GM18909 (cell line): ENCODE data around the gene ARHGAP26.
A peak's percentile ranks its signal among the peaks of the same experiment; 100 is the strongest.
"Not testable (repeated sequence)": the region's sequence is repeated elsewhere in the genome, so short reads cannot be mapped to it uniquely, and the experiment has no call there.

ENCODE experiments used
- ATAC-seq: cut with Tn5 transposase; IDR thresholded peaks from one replicate; pipeline ENCODE4 v1.9.1; 2021; ENCODE audit warnings: mild to moderate bottlenecking; ENCODE audit not compliant: unreplicated experiment, poor library complexity

ARHGAP26 gene

DNA sequence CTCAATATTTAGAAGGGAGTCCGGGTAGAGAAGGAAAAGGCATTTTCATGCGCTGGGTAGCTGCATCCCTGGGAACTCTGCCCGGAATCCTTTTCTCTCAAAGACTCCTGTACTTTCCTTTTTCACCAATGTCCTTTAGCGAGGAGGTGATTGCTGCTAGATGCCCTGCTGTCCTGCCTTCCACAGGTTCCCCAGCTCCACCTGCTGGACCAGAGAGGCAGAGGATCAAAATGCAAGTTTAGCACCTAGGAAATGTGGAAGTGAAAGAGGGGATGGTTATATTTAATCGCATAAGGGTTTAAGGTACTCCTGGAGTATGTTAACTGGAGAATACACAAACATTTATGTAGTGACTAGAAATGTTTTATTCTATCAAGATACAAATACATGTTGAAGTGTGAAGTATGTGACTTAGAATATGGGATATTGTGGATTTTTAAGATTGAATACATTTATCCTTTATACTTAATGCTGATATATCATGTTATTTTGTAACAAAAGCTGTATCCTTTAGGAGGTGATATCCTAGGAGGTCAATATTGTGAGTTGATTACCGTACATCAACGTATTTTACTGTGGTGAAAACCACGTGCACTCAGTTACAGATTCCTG, 145.7 kb downstream of the ARHGAP26 start:
- ATAC-seq, result peak; percentile 84

DNA sequence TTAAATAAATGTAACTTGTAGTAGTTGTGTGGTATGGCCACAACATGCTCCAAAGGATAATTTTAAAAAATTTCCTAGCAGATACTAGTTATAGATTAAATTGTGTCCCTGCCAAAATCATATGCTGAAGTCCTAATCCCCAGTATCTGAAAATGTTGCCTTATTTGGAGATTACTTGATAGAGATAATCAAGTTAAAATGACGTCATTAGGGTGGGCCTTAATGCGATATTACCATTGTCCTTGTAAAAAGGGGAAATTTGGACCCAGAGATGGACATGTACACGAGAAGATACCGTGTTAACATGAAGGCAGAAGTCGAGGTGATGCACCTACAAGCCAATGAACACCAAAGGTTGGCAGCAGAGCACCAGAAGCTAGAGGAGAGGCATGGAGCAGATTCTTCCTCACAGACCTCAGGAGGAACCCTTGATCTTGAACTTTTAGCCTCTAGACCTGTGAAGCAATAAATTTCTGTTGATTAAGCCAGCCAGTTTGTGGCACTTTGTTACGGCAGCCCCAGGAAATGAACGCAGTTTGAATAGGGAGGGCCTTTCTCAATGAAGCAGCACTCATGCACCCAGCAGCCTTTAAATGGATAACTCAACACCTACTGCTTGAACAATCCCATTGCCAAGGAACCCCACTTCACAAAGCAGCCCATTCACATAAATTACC, 148.9 kb downstream of the ARHGAP26 start:
- ATAC-seq, result no peak

DNA sequence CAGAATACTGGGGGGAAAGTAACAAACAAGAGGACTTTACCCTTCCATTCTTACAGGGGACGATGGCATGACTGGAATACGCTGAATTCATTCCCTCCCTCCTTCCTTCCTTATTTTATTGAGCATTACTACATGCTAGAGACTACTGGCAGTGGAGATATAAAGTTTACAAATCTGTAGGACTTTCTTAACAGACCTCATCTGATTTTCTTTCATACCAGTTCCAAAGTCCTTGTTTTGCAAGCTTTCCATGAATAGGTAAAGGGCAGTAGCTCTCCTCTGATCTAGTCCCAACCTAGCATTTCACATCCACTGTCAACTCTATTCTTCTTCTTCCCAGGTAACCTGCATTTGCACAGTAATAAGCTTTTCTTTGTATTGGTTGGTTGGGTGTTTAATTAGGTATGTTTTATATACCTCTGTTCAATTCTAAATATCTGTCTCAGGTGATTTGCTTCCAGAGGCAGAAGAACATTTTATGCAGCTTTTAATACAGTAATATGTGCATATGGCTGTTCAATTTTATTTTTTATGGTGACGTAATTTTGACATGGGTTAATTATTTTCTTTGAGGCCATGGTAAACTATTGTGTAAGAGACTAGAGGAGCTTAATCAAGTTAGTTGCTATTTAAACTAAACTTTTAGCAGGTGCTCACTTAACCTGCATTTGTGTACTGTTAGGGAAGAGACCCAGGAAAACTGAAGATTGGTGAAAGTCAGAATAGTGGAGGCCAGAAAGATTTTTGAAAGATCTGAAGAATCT, 150.9 kb downstream of the ARHGAP26 start:
- ATAC-seq, result no peak

DNA sequence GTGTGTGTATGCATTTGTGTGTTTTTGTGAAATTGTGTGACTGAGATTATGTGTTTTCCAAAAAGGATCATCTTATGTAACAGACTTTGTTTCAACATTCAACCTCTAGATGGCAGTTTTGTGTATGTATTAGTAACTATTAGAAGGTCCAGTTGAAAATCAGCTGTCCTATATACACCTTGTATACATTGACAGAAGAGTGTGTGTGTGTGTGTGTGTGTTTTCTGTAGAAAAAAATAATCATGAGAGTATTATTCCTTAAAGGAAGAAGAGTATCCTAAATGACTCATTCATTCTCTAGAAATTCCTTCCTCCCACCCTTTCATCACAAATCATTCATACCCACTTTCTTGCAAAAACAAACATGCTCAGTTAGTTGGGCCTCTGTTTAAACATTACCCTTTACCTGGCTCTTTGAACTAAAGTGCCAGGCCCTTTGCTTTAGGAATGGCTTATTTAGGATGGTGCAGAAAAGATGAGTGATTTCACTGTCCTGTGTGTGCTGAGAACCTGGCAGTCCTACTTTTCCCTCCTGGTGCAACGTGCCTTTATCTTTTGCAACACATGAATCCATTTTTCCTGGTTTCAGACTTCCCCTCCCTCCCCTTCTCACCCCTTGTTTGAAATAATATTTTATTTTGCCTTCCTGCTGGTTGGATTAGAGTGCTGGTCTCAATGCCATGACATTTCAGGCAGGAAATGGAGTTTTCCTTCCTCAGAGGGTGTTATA, 152.2 kb downstream of the ARHGAP26 start:
- ATAC-seq, result peak; percentile 74

DNA sequence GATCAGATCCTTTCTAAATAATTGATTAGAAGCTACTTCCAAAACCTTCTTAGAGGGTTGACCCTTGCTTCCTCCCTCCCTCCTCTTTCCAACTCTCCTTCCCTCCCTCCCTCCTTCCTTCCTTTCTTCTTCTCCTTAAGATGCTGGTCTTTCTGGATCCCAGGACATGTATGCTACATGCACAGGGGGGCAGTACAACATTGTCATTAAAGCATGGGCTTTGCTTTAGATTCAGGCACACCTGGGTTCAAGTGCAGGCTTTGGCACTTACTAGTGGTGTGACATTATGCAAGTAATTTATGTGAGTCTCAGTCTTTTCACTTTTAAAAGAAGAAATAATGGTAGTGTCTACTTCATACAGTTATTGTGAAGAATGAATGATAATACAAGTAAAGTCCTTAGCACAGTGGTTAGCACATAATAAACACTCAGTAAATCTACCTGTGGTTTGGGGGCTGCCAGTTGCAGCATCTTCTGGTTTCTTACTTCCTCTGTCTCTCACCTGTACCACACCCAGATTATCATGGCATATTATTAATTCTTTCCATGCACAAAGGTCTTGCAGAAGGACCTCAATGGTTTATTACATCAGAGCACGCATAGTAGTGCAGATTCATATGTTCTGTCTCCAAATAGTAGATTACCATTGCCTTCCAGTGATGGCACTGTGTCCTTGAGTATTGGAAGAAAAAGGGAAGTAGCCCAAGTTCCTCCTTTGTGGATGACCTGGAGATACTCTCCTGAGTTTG, 154.1 kb downstream of the ARHGAP26 start:
- no peak for ATAC-seq

DNA sequence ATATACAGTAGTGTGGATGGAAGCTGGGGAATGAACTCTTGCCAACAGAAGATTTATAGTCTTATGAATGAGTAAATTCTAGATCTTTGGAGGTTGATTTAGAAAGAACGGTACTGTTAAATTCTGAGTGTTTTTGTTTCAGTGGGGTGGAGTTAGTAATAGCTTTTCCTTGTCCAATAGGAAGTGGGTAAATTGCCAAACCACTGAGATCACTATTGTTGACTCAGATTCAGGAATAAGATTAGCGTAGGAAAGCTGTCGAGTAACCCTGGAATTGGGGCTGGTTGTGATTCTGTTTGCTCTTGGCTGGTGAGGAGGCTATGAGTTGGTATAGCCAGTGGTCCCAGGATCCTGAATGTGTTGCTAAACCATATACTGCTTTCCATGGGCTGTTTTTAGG, 155.6 kb downstream of the ARHGAP26 start:
- ATAC-seq, result no peak

DNA sequence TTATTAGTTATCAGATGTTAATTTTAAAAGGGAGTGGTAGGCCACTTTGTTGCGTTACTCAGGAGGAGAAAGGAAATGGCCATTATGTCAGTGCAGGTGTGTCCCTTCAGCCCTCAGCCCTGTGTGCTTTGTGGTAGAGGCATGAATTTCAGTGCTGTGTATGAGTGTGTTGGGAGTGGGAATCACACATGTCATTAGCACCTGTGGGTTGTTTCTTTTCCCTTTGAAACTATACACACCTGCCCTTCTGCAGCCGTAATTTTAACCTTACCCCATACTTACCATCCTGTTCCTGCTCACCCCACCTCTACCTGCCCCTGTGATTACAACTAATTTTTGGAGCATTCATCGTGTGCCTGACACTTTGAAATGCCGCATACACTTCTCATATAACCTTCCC, 156.4 kb downstream of the ARHGAP26 start:
- ATAC-seq, result no peak

DNA sequence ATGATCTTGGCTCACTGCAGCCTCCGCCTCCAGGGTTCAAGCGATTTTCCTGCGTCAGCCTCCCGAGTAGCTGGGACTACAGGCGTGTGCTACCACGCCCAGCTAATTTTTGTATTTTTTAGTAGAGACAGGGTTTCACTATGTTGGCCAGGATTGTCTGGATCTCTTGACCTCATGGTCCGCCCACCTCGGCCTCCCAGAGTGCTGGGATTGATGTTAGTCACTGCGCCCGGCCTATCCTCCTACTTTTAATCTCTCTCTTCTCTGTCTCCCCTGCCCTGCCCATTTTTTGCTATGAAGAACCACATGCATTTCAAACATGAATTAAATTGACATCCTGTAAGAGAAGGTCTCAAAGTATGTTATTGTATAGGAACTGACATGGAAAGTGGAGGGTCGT, 158.8 kb downstream of the ARHGAP26 start:
- ATAC-seq, result not testable (repeated sequence)

DNA sequence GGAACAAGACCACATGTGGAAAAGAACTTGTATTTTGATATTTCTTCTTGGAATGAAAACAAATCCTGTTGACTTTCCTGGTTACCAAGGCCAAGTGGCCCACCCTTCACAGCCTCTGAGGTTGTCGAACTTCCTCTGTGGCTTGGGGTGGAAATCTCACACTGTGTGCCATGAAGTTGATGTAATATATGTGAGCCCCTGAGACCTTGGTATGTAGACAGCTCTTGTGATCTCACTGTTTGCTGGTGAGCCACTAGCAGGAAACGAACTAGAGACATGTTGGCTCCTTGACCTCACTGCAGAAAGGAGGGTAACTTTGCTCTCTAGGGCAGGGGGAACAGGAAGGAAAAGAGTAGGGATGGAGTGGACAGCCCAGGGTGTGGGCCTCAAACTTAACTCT, 159.4 kb downstream of the ARHGAP26 start:
- ATAC-seq, result no peak

DNA sequence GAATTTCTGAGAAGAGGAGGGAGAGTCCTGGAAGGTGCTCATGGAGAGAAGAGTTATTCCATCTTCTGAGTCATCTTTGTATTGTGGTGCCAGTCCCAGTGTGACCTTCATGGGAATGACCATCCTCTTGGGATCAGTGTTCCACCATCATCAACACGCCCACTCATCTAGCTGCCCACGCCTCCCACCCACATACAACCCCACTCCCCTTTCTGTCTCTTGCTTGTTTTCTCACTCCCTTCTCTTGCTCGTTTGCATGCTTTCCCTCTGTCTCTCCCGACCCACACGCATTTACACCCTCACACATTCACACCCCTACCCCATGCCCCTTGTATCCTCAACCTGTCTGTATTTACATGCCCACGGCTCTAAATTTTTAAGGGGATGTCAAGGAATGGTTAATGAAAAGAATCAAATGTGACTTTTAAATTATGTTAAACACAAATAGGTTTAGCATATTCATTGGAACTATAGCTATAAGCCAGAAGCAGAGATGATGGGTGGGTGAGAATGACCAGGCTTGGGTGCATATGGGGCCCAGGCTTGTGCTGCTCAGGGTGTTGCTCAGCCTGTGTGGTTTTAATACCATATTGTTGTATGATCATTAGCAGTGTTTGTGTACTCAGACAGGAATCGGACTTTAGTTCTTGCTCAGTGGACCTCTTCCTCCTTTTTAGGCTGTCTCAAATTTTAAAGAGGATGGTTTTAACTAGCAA, 160.4 kb downstream of the ARHGAP26 start:
- ATAC-seq, result no peak

DNA sequence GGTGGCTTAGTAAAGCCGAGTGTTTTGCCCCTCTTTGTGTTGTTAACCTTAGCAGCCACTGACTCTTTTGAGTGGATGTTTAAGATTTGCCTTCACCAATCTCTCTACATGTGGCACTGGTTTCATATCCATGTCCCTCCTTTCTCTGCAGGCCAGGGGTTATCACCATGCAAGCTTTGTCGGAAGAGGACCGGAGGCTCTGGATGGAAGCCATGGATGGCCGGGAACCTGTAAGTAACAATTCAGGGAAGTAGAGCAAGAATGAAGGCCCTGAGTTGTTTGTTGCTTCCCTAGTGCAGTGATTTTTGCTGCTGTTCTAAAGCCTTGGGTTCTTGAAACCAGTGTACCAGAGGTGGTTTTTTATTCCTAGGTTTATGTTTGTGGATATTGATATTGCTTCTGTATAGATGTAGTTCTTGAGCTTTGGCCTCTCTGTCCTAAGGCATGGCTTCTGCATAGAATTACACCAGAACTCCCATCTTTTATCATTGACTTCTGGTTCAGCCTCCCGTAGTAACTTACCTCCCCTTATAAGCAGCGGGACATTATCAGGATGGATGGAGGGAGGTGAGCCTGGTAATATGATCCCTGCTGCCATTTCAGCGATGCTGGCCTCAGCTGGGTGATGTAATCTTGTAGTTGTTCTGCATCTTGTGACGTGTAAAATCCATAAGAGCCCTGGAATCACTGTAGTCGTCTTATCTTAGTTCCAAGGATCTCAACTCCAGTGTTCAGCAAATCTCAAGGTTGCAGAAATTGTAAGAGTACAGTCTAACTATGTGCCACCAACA, 161.9 kb downstream of the ARHGAP26 start:
- ATAC-seq, result no peak

DNA sequence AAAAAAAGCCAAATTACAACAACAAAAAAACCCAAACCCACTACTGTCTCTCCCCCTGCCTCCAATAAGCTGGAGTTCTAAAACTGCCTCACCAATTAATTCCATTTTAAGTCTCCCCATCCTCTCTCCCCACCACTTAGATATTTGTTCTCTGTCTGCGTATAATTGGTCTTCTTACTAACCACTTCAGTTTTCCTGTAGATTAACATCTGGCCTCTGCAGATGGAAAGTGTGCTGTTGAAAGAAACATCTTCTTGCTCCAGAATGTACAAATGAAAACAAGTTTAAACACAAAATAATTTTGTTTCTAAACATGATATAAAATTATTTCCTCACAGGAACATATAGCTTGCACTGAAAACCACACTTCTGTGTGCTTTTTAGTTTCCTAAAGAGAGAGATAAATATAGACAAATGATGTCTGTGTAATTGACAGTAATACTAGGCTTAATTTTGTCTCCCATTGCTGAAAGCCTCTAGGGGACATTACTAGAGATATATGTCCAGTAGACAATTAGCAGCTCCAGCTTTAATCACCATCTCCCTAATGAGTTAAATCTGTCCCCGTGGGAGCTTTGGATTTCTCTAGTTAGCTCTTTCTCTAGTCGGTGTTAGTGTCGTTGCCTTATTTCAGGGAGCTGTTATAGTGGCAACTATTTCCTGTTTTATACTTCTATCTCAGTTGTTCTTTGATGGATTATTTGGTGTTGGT, 164.0 kb downstream of the ARHGAP26 start:
- no peak for ATAC-seq

DNA sequence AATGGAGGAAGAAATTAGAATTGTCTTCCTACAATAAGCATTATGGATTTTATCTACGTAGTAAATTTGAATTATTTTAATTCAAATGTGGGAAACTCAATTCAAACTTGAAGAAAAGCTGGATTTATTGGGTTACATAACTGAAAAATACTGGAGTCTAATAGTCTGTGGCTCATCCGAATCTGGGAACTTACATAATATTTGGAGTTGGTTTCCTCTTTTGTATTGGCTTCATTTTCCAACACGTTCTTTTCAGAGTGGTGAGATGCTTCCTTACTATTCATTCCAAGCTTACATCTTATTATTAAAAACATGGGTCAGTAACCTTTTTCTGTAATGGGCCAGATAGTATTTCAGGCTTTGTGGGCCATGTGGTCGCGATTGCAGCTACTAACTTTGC, 164.8 kb downstream of the ARHGAP26 start:
- no peak for ATAC-seq

DNA sequence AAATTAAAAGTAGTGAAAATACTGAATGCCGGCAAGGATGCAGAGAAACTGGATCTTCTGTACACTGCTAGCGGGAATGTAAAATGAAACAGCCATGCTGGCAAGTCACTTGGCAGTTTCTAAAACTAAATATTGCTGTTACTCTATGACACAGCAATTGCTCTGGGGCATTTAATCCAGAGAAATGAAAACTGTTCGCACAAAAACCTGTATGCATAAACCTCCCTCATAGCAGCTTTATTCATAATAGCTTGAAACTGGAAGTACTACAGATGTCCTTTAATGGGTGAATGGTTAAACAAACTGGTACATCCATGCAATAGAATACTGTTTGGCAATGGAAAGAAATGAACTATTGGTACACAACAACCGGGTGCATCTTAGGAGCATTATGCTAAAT, 167.2 kb downstream of the ARHGAP26 start:
- no peak for ATAC-seq

DNA sequence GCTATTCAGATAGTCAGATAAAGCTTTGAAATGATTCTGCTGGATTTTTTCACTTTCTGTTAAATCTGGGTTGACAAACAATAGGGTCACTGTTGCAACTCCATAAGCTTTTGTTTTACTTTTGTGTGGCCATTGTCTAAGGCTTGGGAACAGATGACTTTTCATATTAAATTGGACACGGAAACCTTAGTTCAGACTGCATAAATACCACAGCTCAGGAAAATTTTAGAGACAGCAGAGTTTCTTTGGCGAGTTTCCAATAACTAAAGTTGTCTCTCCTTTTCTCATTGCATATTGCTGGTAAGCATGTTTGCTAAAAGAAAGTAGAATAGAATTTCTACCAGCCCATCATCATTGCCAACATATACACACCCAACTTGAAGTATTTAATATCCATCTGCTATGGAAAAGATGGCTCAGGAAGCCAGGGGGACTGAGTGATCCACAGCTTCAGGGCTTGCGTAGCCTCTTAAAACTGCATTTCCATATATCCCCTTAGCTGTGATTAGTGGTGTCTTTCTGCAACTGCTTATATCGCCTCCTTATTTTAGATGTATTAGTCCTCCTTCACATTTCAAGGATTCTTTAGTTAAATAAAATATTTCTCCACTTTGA, 168.2 kb downstream of the ARHGAP26 start:
- ATAC-seq, result no peak

DNA sequence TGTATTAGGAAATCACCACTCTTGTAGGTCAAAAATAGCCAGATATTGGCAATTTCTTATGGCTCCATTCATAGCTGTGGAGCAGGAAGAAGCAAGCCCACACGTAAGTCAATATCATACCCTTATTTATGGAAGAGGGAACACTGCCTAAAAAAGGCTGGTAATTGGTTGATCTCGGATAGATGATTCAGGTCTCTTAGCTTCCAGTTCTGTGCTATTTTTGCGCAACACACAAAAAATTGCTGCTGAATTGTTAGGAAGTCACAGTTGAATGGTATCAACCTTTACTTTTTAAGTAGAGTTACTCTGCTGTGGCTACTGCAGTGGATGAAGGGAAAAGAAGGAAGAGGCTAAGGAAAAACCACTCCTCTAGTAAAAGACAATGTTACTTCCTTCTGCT, 168.8 kb downstream of the ARHGAP26 start:
- ATAC-seq, result no peak

DNA sequence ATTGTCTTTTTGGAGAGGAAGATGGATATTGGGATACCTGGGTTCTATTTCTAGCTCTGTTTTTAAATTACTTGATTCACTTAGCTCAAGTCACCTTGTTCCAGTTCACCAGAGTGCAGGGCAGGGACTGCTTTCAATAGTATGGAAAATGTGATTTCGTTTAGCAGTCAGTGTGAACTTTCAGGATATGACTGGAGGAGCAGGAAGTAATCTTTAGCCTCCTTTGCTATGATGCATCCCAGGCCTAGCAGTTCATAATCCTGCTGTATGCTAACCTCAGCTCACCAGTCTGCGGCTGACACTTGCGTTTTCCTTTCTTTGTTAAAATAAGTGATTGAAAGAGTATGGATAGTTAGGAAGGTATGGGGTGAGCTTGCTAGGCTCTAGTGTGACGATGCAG, 169.7 kb downstream of the ARHGAP26 start:
- no peak for ATAC-seq

DNA sequence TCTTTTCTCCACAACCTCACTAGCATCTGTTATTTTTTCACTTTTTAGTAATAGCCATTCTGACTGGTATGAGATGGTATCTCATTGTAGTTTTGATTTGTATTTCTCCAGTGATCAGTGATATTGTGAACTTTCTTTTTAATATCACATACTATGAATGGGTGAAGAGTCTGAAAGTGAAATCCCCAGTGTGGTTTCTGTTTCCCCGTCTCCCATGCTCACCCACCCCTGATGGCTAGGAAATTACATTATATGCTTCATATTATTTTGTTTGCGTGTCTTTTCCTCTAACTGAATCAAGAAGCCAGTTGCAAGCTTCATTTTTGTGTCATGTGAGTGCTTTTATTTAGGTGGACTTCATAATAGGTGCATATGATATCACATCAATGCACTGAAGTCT, 171.1 kb downstream of the ARHGAP26 start:
- ATAC-seq, result no peak
